HCT116 (cell line): ENCODE measurements around the gene ARMC10.
"Not testable (repeated sequence)": the region's sequence is repeated elsewhere in the genome, so short reads cannot be mapped to it uniquely, and the experiment has no call there.

Source experiments
- CEBPB ChIP-seq: IDR thresholded peaks from 2 replicates; pipeline ENCODE4 v1.6.1; 2012; ENCODE audit warnings: low read depth
- EZH2 ChIP-seq: fragments of 200-600 bp; sonication (generic); IDR thresholded peaks from 2 replicates; pipeline ENCODE4 v1.6.1; 2017; ENCODE audit warnings: antibody characterized with exemption, mixed run types
- EZH2phosphoT487 ChIP-seq: fragments of 200-600 bp; IDR thresholded peaks from 2 replicates; pipeline ENCODE4 v1.6.1; 2018; ENCODE audit warnings: antibody characterized with exemption, borderline replicate concordance
- FOSL1 ChIP-seq: IDR thresholded peaks from 2 replicates; pipeline ENCODE4 v1.6.1; 2012; ENCODE audit warnings: low read depth
- POLR2A ChIP-seq: IDR thresholded peaks from 2 replicates; pipeline ENCODE4 v1.7.0; 2011; ENCODE audit warnings: borderline replicate concordance; ENCODE audit not compliant: insufficient read depth, insufficient read length; ENCODE audit errors: extremely low read depth
- POLR2AphosphoS5 ChIP-seq: IDR thresholded peaks from 2 replicates; pipeline ENCODE4 v1.6.1; 2011; ENCODE audit warnings: mild to moderate bottlenecking, low read depth, low read length, moderate library complexity
- RAD21 ChIP-seq: IDR thresholded peaks from 2 replicates; pipeline ENCODE4 v1.6.1; 2012; ENCODE audit warnings: low read depth, mild to moderate bottlenecking
- SIN3A ChIP-seq: IDR thresholded peaks from 2 replicates; pipeline ENCODE4 v1.6.1; 2012; ENCODE audit warnings: low read depth
- SP1 ChIP-seq: IDR thresholded peaks from 2 replicates; pipeline ENCODE4 v1.6.1; 2012; ENCODE audit warnings: low read depth
- ZNF274 ChIP-seq: fragments of 200-500 bp; sonication (Bioruptor generic); IDR thresholded peaks from 2 replicates; pipeline ENCODE4 v1.6.1; 2014; ENCODE audit warnings: mild to moderate bottlenecking, low read depth, low read length, inconsistent platforms
- TF ChIP-seq, protein P1 (sequence below): IDR thresholded peaks from 2 replicates; pipeline ENCODE4 v1.6.1; 2012
- TF ChIP-seq, protein P2 (sequence below), 3 experiments: fragments of 200-600 bp in 1 of 3; sonication (generic) in 1 of 3; IDR thresholded peaks in 2 of 3; conservative IDR thresholded peaks in 1 of 3; 2 replicates each; pipeline ENCODE4 v1.5.1; 2012 to 2017; ENCODE audit warnings: low read depth in 2 of 3, low read length in 2 of 3, antibody characterized with exemption in 1 of 3, borderline replicate concordance in 1 of 3, control low read depth in 1 of 3, mild to moderate bottlenecking in 1 of 3, mixed read lengths in 1 of 3, mixed run types in 1 of 3, moderate library complexity in 1 of 3; ENCODE audit not compliant: insufficient read depth in 1 of 3
- TF ChIP-seq, protein P3 (sequence below): IDR thresholded peaks from 2 replicates; pipeline ENCODE4 v1.6.1; 2012

DNA sequence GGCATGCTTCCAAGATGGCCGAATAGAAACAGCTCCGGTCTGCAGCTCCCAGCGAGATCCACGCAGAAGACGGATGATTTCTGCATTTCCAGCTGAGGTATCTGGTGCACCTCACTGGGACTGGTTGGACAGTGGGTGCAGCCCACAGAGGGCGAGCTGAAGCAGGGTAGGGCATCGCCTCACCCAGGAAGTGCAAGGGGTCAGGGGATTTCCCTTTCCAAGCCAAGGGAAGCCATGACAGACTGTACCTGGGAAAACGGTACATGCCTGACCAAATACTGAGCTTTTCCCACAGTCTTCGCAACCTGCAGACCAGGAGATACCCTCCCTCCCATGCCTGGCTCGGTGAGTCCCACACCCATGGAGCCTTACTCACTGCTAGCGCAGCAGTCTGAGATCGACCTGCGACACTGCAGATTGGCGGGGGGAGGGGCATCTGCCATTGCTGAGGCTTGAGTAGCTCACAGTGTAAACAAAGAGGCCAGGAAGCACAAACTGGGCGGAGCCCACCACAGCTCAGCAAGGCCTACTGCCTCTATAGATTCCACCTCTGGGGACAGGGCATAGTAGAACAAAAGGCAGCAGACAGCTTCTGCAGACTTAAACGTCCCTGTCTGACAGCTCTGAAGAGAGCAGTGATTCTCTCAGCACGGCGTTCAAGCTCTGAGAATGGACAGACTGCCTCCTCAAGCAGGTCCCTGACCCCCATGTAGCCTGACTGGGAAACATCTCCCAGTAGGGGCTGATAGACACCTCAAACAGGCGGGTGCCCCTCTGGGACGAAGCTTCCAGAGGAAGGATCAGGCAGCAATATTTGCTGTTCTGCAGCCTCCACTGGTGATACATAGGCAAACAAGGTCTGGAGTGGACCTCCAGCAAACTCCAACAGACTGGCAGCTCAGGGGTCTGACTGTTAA is 36.9 kb upstream of the ARMC10 start:
- TF ChIP-seq, protein P1, sequence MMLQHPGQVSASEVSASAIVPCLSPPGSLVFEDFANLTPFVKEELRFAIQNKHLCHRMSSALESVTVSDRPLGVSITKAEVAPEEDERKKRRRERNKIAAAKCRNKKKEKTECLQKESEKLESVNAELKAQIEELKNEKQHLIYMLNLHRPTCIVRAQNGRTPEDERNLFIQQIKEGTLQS = not testable (repeated sequence)
- TF ChIP-seq EZH2, EZH2phosphoT487, SP1, CEBPB, FOSL1, POLR2AphosphoS5, POLR2A, SIN3A, RAD21, ZNF274: not testable (repeated sequence)
- TF ChIP-seq, protein P2, sequence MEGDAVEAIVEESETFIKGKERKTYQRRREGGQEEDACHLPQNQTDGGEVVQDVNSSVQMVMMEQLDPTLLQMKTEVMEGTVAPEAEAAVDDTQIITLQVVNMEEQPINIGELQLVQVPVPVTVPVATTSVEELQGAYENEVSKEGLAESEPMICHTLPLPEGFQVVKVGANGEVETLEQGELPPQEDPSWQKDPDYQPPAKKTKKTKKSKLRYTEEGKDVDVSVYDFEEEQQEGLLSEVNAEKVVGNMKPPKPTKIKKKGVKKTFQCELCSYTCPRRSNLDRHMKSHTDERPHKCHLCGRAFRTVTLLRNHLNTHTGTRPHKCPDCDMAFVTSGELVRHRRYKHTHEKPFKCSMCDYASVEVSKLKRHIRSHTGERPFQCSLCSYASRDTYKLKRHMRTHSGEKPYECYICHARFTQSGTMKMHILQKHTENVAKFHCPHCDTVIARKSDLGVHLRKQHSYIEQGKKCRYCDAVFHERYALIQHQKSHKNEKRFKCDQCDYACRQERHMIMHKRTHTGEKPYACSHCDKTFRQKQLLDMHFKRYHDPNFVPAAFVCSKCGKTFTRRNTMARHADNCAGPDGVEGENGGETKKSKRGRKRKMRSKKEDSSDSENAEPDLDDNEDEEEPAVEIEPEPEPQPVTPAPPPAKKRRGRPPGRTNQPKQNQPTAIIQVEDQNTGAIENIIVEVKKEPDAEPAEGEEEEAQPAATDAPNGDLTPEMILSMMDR (IDR thresholded peaks at IDR 0.05 in 2 of 3, conservative IDR thresholded peaks at IDR 0.05 in 1 of 3; ENCODE audit: borderline replicate concordance in 1 of 3, insufficient read depth in 1 of 3, low read depth in 2 of 3, low read length in 2 of 3) = not testable (repeated sequence)
- TF ChIP-seq, protein P3, sequence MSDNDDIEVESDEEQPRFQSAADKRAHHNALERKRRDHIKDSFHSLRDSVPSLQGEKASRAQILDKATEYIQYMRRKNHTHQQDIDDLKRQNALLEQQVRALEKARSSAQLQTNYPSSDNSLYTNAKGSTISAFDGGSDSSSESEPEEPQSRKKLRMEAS = not testable (repeated sequence)
